Activated T-cell treated with anti-CD3 and anti-CD28 coated beads for 48 hours (primary cell): ENCODE results near the gene ABLIM1.

Source experiments
- DNase-seq: peaks from one replicate; pipeline ENCODE4 v3.0.0-alpha.2; 2020; ENCODE audit warnings: low read depth

The ABLIM1 gene

DNA sequence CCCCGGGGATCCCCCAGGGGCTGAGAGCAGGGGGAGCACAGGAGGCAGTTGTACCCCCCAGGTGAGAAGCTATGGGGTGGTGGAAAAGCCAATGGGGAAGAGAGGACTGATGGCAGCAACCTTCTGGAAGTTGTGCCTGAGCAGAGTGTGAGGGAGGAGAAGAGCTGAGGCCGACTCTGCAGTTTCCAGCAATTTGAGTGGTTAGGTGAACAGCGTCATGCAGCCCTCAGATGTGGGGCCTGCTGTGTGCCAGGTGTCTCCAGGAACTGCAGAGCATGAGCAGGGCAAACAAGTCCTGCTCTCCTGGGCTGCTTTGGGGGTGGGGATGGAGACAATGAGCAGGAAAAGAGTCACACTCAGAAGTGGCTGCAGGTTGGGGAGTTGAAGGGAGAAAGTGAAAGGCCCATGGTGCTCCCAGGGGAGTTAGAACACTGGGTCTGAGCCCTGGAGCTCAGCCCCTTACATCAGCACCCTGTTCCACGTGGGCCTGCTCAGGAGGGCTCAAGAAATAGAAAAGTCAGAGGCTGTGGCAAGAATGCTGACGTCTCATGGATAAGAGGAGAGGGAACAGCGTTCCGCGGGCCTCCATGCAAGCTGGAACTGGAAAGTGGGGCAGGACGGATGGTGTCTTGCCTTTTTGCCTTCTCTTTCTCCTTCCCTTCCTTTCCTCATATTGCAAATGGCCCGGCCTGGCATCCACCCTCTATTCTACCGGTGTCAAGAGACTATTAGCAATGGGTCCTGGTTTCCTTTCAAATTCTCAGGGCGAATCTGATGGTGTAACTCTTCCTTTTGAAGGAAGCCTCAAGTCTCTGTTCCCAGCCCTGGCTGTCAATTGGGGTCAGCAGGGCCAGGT is 249.7 kb downstream of the ABLIM1 start:
- DNase-seq = no peak

DNA sequence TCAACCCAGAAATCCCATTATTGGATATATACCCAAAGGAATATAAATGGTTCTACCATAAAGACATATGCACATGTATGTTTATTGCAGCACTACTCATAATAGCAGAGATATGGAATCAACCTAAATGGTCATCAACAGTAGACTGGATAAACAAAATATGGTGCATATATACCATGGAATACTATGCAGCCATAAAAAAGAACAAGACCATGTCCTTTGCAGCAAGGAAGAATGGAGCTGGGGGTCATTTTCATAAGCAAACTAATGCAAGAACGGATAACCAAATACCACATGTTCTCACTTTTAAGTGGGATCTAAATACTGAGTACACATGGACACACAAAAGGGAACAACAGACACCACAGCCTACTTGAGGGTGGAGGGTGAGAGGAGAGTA is 251.6 kb downstream of the ABLIM1 start:
- no peak for DNase-seq

DNA sequence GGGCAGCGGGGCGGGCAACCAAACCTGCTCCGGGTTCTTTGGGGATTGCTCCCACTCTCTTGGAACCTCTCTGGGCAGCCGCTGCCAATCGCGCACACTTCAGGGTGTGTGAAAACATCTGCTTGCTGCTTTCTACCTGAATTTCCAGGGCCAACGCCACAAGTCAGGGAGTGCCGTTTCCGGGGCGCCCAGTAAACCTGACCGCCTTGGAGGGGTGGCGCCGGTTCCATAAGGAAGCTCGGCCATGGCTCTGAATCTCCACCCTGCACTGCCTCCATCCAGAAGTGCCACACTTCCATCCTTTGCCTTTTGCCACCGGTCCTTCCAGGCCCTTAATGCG is 253.1 kb downstream of the ABLIM1 start:
- no peak for DNase-seq

DNA sequence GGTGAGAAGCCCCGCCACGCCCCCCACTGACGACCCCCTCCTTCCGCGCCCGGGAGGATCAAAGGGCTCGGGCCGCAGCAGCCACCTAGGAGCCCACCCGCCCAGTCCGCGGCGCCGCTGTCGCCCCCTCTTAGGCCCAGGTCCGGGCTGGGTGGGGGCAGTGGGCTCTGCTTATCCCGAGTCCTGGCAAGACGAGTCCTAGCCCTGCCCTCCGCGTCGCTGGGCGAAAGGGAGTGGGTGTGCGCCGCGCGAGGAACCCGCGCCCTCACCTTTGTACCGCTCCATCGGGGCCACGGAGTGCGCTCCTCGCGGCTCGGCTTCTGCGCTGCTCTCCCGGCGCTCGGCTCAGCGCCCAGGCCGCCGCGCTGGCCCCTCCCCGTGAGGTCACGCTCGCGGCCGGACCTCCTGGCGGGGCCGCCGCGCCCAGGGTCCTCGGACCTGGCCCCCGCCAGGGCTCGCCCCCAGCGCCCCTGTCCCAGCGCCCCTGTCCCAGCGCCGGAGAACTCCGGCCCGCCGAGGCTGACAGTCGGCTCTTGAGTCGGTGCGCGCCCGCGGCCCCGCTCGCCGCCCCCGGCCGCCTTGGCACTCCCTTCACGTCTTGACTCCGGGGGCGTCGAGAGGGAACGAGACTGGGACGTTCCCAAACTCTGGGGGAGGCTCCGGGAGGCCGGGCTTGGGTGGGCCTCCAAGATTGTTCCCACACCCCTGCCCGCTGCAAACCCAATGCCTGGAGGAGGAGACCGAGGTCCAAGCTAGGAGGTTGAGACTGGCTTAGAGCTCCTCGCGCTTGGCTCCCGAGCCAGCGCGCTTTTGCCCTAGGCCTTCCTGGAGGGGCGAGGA is 253.7 kb downstream of the ABLIM1 start, which contains the start of gene AFAP1L2:
Gene AFAP1L2, minus strand, starts transcription at position 332 of the 840 bp plus-strand sequence. Its CDS starts 47 bp downstream, at position 285.
- DNase-seq = no peak

DNA sequence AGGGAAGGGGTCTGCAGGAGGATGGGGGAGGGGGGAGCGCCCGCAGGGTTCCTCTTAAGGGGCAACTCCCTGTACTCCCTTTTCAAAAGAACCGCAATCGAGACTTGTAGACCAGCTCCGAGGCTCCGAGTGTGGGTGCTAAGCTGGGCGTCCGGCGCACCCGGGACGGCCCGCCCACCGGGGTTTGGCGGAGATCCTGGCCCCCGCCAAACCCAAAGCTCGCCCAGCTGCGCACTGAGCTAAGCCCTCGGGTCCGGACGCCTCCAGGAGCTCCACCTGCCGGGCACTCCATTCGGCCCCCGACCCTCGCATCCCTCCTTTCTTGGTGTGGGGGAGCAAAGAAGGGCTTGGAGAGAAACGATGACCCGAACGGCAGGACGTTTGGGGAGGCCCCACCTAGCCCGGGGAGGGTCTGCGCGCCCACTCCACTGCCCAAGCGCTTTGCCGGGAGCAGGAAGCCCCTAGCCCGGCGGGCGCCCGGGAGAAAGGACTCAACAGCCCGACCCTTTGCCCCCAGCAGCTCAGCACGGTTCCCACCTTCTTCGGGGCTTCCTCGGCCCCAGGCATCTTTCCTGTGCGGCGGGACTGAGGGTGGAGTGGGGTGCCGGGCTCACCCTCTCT is 254.4 kb downstream of the ABLIM1 start:
- no peak for DNase-seq

DNA sequence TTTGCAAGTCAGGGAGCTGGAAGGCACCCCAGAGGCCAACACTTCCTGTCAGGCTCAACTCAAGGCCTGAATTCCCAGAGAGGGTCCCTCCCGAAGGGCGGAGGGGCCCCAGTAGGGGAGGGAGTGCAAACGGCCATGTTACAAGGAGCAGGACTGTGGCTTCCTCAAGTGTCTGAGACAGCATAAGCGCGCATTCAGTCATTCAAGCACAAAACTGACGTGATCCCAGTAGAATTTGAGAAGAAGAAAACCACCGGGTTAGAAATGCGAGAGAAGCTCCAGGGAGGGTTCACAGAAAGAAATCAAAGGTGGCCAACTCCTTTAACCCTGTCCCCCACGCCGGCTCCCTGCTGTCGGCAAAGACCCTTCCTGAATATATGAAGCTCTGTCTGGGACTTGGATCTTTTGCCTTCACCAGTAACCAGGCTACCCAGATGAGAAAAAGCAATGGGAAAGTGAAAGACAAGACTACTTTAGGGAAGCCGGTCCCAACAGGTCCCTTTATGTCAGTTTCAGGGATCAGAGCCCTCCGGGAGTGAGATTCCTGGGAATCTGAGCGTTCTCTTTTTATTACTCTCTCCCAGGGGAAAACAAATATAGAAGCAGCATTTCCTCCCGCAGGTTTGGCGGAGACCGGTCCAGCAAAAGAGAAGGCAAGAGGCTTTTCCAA is 255.1 kb downstream of the ABLIM1 start:
- no peak for DNase-seq

DNA sequence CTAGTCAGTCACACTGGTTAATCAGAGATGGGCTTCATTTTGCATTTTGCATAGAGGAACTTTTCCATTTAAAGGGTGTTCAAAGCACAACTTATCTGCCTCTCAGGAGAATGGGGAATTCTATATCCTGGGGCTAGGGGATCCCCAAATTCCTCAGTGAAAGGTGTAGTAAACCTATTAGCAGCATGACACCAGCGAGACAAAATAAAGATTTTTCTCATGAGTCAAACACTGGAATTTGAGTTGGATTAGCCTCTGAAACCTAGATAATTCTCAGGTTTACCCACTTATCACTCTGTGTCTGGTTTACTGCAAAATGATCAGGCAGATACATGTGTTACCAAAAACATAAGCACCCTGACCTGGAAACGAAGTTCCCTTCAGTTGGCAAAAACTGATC is 255.8 kb downstream of the ABLIM1 start:
- DNase-seq = no peak

DNA sequence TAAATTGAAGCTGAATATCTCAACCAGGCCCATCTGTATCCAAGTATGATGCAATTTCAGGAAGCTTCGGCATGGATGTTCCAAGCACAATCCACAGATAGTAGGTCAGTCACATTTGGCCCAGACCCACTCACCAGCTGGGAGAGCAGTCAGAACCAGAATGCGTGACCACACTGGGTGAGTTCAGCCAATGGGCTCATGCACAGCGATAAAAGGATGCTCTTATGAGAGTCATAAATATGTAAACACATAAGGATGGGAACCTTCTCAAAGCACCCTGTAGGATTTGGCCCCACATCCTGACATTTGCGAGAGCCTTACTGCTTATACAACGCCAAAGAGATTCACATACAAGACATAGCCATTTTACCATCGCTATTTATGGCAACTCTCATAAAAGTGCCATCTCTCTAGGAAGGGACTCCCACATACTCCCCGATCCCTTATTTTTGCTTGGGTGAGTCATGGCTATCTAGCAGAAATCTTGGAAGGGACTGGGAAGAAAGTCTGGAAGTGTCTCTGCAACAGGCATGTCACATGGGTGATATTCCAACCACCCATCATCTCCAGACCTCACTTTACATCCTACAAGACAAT is 256.8 kb downstream of the ABLIM1 start:
- DNase-seq = no peak

DNA sequence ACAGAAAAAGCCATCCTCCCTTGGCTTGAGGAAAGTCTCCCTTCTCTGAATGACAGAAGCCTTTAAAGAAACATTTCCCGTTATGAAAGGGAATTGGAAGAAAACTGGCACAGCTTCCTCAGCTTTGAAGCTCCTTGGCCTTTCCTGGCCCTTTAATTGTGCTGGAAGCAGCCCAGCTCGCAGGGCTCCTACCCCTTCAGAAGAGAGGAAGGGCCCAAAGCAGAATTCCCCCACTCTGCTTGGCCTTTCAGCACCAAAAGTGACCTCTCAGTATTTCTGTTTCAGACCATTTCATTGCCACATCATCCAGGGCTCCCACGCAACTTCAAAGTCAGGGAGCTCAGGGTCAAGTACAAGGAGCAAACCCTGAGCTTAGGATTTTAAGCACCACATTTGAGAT is 258.0 kb downstream of the ABLIM1 start:
- no peak for DNase-seq

DNA sequence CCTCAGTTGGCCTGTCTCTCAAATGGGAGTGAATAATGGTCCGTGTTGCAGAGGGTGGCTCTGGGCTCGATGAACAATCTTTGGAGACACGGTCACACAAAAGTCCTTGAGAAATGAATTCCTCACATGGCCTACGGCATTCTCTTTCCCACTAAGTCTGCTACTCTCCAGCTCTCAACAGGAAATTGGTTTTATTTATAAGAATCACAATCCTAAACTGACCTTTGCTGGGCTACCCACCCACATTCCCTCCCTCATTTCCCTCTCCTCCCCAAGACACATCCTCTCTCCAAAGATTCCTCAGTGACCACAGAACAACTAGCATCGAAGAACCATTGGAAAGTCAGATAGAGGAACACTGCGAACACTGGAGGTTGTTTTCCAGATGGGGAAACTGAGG is 258.5 kb downstream of the ABLIM1 start:
- DNase-seq = no peak

DNA sequence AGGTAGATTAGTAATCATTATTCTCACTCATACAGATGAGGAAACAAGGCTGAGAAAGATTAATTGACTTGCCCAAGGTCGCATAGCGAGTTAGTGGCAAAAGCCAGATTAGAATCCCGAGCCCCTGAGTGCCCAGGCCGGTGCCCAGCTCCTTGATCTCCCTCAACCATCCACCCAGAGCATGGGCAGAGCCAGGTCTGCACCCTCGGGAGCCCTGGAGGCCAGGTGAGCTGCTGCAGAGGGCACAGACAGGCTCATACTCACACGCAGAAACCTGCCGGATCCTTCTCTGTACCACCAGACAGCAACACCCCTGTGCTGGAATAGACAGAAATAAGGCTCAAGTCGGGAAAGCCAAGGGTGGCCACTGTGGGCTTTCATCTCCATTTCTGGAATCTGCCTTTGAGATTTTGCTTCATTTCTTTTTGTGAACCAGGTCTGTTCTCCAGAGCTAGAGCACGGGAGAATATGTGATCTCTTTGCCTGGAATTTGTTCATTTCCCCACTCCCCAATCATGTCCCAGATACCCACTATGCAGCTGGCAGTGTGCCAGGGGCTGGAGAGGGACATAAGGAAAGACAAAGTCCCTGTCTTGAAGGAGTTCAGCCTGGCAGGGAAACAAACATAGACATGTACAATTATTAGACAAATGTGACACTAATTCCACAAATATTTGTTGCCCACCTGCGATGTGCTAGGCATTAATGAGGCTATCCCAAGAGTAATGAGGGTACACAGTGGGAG is 259.3 kb downstream of the ABLIM1 start:
- DNase-seq = no peak

DNA sequence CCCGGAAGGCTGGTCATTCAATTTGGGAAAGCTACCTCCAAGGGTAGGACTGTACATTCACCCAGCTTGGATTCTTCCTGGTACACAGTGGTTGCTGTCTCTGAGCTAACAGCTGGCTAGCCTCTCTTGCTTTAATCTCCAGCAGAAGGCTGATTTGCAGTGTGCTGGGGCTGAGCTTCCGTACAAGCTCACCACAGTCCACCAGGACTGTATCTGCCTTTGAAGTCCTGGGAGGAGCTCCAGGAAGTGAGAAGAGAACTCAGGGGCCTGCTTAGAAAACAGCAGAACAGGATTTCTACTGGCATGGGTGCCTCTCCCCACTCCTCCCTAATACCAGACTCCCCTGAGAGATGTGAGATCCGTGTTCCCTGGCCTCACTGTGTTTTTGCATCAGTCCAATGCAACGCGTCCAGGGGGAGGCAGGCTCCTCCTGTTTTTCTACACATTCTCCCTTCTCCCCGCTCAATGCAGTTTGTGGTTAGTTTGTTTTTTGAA is 260.4 kb downstream of the ABLIM1 start:
- no peak for DNase-seq

DNA sequence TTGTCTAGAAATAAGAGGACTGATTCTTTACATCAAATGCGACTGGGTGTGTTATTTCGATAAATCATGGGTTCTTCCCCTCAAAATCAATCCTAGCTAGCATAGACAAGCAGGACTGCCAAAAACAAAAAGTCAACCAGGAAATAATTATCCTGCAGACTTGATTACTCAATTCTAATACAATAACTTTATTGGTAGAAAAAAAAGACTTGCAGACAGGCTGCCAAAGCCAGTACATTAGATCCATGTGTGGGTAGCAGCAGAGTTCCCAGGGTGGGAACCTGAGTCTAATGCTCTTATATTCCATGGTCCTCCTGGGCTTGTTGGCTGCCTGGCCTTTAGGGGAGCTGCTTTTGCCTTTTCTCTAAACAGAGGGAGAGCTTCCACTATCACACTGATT is 261.6 kb downstream of the ABLIM1 start:
- no peak for DNase-seq

DNA sequence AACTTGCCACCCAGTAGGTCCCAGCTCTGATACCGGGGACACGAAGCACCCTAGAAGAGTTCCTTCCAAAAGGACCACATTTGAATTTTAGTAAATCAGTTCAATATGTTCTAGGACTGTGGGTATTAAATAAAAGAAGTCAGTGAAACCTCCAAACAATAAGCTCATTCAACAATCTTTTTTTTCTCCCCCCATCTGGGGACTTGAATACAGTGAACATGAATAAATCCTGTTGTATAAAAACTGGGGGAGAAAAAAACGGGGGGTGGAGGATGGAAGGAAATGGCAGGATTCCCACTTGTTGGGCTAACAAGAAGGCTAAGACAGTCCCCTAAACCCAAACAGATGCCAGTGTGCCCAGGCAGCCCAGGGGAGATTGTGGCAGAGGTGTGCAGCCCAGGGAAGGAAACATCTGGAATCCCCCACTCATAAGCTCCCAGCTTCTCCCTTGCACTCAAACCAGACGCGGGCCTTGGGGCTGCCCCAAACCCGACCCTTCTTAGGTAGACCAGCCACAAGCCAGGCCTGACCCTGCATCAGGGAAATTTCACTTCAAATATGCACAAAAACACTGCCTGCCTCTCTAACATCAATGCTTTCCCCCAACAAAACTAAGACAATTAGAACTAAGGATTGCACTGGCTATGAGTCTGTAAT is 262.6 kb downstream of the ABLIM1 start:
- DNase-seq = no peak

DNA sequence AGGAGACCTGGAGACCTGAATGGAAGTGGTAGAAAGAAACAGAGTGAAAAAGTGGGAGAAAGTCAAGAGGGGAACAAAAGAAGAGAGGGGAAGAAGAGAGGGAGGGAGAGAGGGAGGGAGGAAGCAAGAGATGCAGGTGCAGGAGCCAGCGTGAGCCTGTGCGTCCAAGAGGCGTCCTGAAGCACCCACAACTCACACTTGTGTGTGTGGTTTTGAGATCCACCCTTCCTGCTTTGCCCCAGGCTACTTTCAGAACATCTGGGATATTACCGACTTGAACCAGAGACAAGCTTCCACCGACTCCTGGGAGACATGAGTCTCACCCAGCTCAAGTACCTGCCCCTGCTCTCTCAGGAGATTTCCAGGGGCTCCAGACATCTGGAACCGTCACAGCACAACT is 263.5 kb downstream of the ABLIM1 start:
- DNase-seq = no peak

DNA sequence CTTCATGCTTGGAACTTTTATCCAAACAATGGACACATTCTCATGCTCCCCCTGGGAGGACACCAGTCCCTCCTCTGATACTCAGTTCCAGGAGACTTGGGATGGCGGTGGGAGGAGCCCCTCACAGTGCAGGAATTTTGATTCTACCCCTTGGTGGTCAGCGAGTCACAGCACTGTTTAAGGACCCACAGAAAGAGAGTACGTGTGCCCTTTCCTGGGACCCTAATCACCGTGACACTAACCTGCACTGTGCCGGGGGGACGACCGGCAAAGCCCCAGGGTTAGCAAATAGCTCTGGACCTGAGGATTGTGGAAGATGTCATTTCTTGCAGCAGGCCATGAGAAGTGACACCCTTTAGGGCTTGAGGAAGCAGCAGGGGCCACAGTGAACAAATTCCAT is 264.2 kb downstream of the ABLIM1 start:
- no peak for DNase-seq

DNA sequence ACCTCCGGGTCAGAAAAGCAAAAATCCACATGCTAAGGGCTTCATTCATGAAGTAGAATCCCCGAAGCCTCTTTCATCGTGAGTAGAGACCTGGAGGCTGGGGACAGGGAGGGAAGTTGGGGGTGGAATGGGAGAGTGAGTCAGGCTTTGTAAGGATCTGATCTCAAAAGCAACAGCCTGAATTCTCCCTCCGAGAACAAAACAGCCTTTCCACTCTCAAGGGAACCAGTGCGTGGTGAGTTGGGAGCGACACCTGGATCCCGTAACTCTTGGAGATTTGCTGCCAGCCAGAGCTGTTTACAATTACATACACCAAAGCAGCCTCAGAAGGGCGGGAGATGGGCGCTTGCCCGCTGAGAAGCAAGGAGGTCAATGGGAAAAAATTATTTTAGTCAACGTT is 264.6 kb downstream of the ABLIM1 start:
- DNase-seq = no peak

DNA sequence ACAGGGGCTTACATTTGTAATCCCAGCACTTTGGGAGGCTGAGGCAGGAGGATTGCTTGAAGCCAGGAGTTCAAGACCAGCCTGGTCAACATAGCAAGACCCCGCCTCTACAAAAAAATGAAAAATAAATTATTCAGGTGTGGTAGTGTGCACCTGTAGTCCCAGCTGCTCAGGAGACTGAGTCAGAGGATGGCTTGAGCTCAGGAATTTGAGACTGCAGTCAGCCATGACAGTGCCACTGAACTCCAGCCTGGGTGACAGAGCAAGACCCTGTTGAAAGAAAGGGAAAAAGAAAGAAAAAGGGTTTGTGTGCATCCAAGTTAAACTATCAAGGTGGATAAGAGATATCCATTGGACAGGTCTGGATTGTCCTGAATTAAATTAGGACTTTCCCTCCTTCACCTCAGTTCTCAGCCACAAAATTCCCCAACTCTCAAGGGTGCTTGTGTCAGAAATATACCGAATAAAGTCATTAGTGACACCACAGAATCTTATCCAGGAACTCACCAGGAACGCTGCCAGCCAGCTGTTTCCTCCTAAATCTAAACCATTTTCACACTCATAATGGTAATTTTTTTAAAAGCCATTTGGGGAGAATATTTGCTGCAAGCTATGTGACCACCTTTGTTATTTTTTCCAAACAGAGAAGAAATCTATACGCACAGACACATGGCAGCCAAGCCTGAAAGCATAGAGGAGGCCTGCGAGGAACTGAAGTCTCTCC is 265.8 kb downstream of the ABLIM1 start:
- no peak for DNase-seq

DNA sequence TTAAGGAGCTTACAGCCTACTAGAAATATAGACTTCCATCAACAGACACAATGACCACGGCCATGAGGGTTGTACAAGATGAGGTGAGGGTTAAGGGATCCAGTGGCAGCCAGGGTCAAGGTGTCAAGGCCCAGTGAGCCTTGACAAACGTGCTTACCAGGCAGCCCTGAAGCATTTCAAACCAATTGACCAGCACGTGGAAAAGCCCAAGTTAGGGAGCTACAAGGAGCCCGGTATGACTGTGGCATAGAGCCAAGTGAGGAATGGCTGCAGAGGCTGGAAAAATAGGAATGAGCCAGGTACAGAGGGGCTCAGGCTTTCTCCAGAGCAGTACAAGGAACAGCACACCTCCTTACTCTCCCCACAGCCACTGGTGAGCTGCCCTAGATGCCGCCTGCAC is 266.5 kb downstream of the ABLIM1 start:
- DNase-seq = no peak

DNA sequence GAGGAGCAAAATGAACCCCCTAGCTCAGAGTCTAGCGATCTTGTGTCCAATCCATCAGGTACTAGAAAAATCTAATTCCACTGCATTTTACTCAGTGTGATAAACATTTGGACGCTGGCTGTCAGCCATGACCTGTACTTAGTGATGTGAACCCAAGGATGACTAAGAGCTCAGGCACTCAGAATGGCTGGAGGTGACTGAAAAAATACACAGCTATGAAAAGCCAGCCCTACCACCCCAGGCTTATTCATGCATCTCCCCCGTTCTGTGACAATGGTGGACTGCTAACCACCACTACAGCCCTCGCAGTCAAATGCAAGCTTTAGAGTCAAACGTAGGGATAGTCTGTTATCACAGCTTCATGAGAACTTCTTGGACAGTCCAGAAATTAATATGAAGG is 268.6 kb downstream of the ABLIM1 start:
- no peak for DNase-seq
